Activated T-helper 1 cell treated with anti-CD3 and anti-CD28 coated beads, Interleukin-2, amount 50 U/mL, for 16 hours (primary cell): ENCODE data around the gene TIMP2.
"Not testable (repeated sequence)": the region's sequence is repeated elsewhere in the genome, so short reads cannot be mapped to it uniquely, and the experiment has no call there.

Source experiments
- DNase-seq, 2 donors: peaks; one replicate each; pipeline ENCODE4 v3.0.0-alpha.2; 2020; ENCODE audit warnings: low read depth in 1 of 2, low spot score in 1 of 2

TIMP2 gene

GRCh38 chr17:78890498-78890897 is 34.7 kb downstream of the TIMP2 start:
- DNase-seq, result peak in 1 of 2 donors; percentile 24

- not testable (repeated sequence) for DNase-seq
Measured at GRCh38 chr17:78890096-78890495, 35.1 kb downstream of the TIMP2 start.

GRCh38 chr17:78889531-78889930 is 35.7 kb downstream of the TIMP2 start:
- no peak for DNase-seq

- no peak for DNase-seq
Measured at GRCh38 chr17:78888941-78889518, 36.2 kb downstream of the TIMP2 start.

- no peak for DNase-seq
Measured at GRCh38 chr17:78886954-78887353, 38.2 kb downstream of the TIMP2 start.

GRCh38 chr17:78885956-78886355 is 39.2 kb downstream of the TIMP2 start:
- no peak for DNase-seq

GRCh38 chr17:78884876-78885667 is 40.1 kb downstream of the TIMP2 start:
- DNase-seq, result no peak

- no peak for DNase-seq
Measured at GRCh38 chr17:78884148-78884825, 40.9 kb downstream of the TIMP2 start.

- no peak for DNase-seq
Measured at GRCh38 chr17:78883533-78884131, 41.6 kb downstream of the TIMP2 start.

- no peak for DNase-seq
Measured at GRCh38 chr17:78883089-78883532, 42.1 kb downstream of the TIMP2 start.

- no peak for DNase-seq
Measured at GRCh38 chr17:78882540-78883088, 42.6 kb downstream of the TIMP2 start.

- DNase-seq, result no peak
Measured at GRCh38 chr17:78879635-78880186, 45.5 kb downstream of the TIMP2 start.

- DNase-seq, result no peak
Measured at GRCh38 chr17:78878871-78879527, 46.2 kb downstream of the TIMP2 start.

GRCh38 chr17:78878261-78878660 is 46.9 kb downstream of the TIMP2 start:
- DNase-seq, result no peak

GRCh38 chr17:78876954-78877517 is 48.2 kb downstream of the TIMP2 start:
- DNase-seq, result not testable (repeated sequence)

- DNase-seq, result no peak
Measured at GRCh38 chr17:78876094-78876597, 49.0 kb downstream of the TIMP2 start.

GRCh38 chr17:78875363-78876093 is 49.7 kb downstream of the TIMP2 start:
- DNase-seq, result no peak

GRCh38 chr17:78873519-78874340 is 51.5 kb downstream of the TIMP2 start:
- no peak for DNase-seq
